ENCODE results near the gene HIP1.

DNA sequence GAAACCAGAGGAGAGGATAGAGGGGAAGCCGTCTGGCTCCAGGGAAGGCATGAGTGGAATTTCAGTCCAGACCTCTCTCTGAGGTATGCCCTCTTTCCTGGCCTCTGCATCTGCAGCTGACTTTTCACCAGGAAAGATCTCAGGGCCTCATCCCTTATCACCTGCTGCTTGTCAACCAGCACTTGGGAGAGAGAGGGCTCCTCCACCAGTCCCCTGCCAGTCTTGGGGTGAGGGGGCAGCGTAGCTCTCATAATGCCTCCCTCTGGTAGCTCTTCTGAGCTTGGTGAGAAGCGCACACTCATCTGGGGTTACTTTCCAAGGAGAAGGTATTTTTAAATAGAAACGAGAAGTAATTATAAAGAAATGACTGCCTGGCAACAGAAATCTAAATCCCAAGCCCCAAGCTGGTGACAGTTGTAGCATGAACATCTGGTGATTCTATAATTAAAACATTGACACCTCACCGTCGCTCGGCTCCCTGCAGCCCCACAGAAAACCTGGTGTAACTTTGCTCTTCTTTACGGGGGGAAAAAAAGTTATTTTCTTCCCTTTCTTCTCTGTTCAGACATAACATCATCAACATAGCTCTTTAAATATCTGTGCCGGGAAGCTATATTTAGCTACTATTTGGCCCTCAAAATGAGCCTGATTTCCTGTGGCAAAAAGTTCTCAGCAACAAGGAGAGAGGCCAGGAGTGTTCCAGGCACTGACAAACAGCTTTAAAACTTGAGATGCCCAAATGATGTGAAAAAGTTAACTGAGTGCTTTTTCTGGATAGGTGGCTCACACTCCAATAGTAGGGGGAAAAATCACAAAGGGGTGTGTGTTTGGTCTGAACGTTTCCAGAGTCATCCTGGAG is 26.9 kb downstream of the HIP1 start:
- TF ChIP-seq, protein P1, sequence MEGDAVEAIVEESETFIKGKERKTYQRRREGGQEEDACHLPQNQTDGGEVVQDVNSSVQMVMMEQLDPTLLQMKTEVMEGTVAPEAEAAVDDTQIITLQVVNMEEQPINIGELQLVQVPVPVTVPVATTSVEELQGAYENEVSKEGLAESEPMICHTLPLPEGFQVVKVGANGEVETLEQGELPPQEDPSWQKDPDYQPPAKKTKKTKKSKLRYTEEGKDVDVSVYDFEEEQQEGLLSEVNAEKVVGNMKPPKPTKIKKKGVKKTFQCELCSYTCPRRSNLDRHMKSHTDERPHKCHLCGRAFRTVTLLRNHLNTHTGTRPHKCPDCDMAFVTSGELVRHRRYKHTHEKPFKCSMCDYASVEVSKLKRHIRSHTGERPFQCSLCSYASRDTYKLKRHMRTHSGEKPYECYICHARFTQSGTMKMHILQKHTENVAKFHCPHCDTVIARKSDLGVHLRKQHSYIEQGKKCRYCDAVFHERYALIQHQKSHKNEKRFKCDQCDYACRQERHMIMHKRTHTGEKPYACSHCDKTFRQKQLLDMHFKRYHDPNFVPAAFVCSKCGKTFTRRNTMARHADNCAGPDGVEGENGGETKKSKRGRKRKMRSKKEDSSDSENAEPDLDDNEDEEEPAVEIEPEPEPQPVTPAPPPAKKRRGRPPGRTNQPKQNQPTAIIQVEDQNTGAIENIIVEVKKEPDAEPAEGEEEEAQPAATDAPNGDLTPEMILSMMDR (conservative IDR thresholded peaks at IDR 0.05; ENCODE audit: low read depth, low read length), result no peak
- TF ChIP-seq MAFK (IDR thresholded peaks at IDR 0.05; ENCODE audit: low read depth, low read length) (no peak), MAZ (IDR thresholded peaks at IDR 0.05; ENCODE audit: borderline replicate concordance, low read depth, low read length) (no peak), CEBPB (IDR thresholded peaks at IDR 0.05; ENCODE audit: low read depth, low read length) (no peak), MXI1 (IDR thresholded peaks at IDR 0.05; ENCODE audit: borderline replicate concordance, low read depth, low read length) (no peak), POLR2A (IDR thresholded peaks at IDR 0.05; ENCODE audit: low read depth, low read length) (no peak), FOS (IDR thresholded peaks at IDR 0.05; ENCODE audit: low read depth, low read length) (no peak), BHLHE40 (IDR thresholded peaks at IDR 0.05; ENCODE audit: low read depth, low read length) (no peak), SMC3 (IDR thresholded peaks at IDR 0.05; ENCODE audit: low read depth, low read length) (no peak), CHD1 (IDR thresholded peaks at IDR 0.05; ENCODE audit: low read depth, low read length) (no peak), RAD21 (IDR thresholded peaks at IDR 0.05; ENCODE audit: low read length) (no peak), RCOR1 (IDR thresholded peaks at IDR 0.05; ENCODE audit: insufficient replicate concordance, low read length) (no peak)
- TF ChIP-seq, protein P2, sequence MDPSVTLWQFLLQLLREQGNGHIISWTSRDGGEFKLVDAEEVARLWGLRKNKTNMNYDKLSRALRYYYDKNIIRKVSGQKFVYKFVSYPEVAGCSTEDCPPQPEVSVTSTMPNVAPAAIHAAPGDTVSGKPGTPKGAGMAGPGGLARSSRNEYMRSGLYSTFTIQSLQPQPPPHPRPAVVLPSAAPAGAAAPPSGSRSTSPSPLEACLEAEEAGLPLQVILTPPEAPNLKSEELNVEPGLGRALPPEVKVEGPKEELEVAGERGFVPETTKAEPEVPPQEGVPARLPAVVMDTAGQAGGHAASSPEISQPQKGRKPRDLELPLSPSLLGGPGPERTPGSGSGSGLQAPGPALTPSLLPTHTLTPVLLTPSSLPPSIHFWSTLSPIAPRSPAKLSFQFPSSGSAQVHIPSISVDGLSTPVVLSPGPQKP (IDR thresholded peaks at IDR 0.05; ENCODE audit: borderline replicate concordance, low read depth, low read length), result no peak
